Endothelial cell of umbilical vein (primary cell): ENCODE results near the gene CPED1. TPM values are rescaled to one million over a fixed set of nuclear protein-coding genes. Genes with fewer than 3 reads are reported as not detected.

Experiments used
- BruUV-seq: library from RNA; stranded (reverse); fragments of 400-500 nt; replicated peaks from 2 replicates; lab custom pipeline; 2021; lab: Mats Ljungman, UMichigan
- CTCF ChIA-PET: fragments of 300-600, 350-600 bp; sonication (Branson Sonifier 250); formaldehyde crosslinking; loops from one replicate; lab custom pipeline; 2021; ENCODE audit warnings: antibody characterized with exemption, inconsistent platforms; lab: Charles Lee
- POLR2A ChIA-PET: fragments of 300-600, 350-600 bp; sonication (Branson Sonifier 250); formaldehyde crosslinking; loops from one replicate; lab custom pipeline; 2021; ENCODE audit warnings: antibody characterized with exemption, inconsistent platforms; lab: Charles Lee
- DNase-seq: peaks from one replicate; pipeline ENCODE4 v3.0.0-alpha.2; 2011; ENCODE audit warnings: low read depth, low spot score
- FAIRE-seq: peaks from 2 replicates; lab custom pipeline; 2011; peaks lifted over from hg19 to GRCh38; lab: Jason Lieb, UNC
- H2AFZ ChIP-seq: 2 replicates; pipeline ENCODE4 v1.6.0; 2012; ENCODE audit warnings: low read depth, low read length, control low read depth, inconsistent platforms
- H3K27ac ChIP-seq: 2 replicates; pipeline ENCODE4 v1.5.1; 2011; ENCODE audit warnings: low read depth, mild to moderate bottlenecking, control low read depth, low read length, moderate library complexity; ENCODE audit not compliant: insufficient read depth
- H3K27me3 ChIP-seq, 2 experiments: 2 replicates each; pipeline versions ENCODE4 v1.6.0 to v1.6.1; 2011; ENCODE audit warnings: low read length in 2 of 2, mixed read lengths in 1 of 2; ENCODE audit not compliant: control insufficient read depth in 2 of 2, insufficient read depth in 2 of 2
- H3K36me3 ChIP-seq, 2 experiments: 2 replicates in 1 of 2; 3 replicates in 1 of 2; pipeline ENCODE4 v1.5.1; 2011; ENCODE audit warnings: low read length in 2 of 2, mild to moderate bottlenecking in 1 of 2, moderate library complexity in 1 of 2; ENCODE audit not compliant: control insufficient read depth in 2 of 2, insufficient read depth in 2 of 2; ENCODE audit errors: extremely low read depth in 1 of 2
- H3K4me1 ChIP-seq: 3 replicates; pipeline ENCODE4 v1.5.1; 2011; ENCODE audit warnings: mild to moderate bottlenecking, low read length; ENCODE audit not compliant: control insufficient read depth, insufficient read depth; ENCODE audit errors: extremely low read depth
- H3K4me2 ChIP-seq: 2 replicates; pipeline ENCODE4 v1.6.1; 2011; ENCODE audit warnings: low read length, control low read depth, mixed read lengths; ENCODE audit not compliant: insufficient read depth
- H3K4me3 ChIP-seq, 3 experiments: fragments of 200-600 bp in 1 of 3; sonication (generic), shearing (Covaris generic) in 1 of 3; replicated peaks in 1 of 3; 2 replicates each; pipeline ENCODE4 v1.5.1; 2011 to 2016; ENCODE audit warnings: control low read depth in 3 of 3, low read length in 3 of 3, mild to moderate bottlenecking in 2 of 3, inconsistent platforms in 1 of 3, low read depth in 1 of 3, moderate library complexity in 1 of 3; ENCODE audit not compliant: insufficient read depth in 1 of 3
- H3K79me2 ChIP-seq: 2 replicates; pipeline ENCODE4 v1.6.0; 2012; ENCODE audit warnings: low read length, inconsistent platforms; ENCODE audit not compliant: control insufficient read depth, insufficient read depth
- H3K9ac ChIP-seq: replicated peaks from 2 replicates; pipeline ENCODE3; 2011; ENCODE audit warnings: low read length, control low read depth; ENCODE audit not compliant: insufficient read depth; ENCODE audit errors: extremely low read depth
- H3K9me1 ChIP-seq: replicated peaks from 3 replicates; pipeline ENCODE4 v1.6.0; 2011; ENCODE audit warnings: mild to moderate bottlenecking, low read length; ENCODE audit not compliant: control insufficient read depth, insufficient read depth; ENCODE audit errors: extremely low read depth
- H3K9me3 ChIP-seq: replicated peaks from 2 replicates; pipeline ENCODE4 v1.5.1; 2012; ENCODE audit warnings: low read length, inconsistent platforms; ENCODE audit not compliant: control insufficient read depth, insufficient read depth
- H4K20me1 ChIP-seq: replicated peaks from 2 replicates; pipeline ENCODE3; 2011; ENCODE audit warnings: mild to moderate bottlenecking, low read length; ENCODE audit not compliant: control insufficient read depth, insufficient read depth; ENCODE audit errors: extremely low read depth
- GATA2 ChIP-seq: IDR thresholded peaks from 2 replicates; pipeline ENCODE4 v1.7.0; 2011; ENCODE audit warnings: low read depth, mild to moderate bottlenecking, moderate library complexity, mixed read lengths, low read length; ENCODE audit not compliant: insufficient read length, insufficient read depth
- JUN ChIP-seq: IDR thresholded peaks from 2 replicates; pipeline ENCODE4 v1.6.1; 2011; ENCODE audit warnings: borderline replicate concordance, low read depth; ENCODE audit not compliant: insufficient read length, insufficient read depth
- MYC ChIP-seq: IDR thresholded peaks from one replicate; pipeline ENCODE4 v1.6.1; 2011; ENCODE audit warnings: mild to moderate bottlenecking, low read depth, low read length
- POLR2AphosphoS5 ChIP-seq: IDR thresholded peaks from 2 replicates; pipeline ENCODE4 v1.6.1; 2012; ENCODE audit warnings: low read depth, mild to moderate bottlenecking, control low read depth, low read length, moderate library complexity; ENCODE audit not compliant: insufficient read depth
- dilution Hi-C: fragments of 300-500 bp; cut with MboI; formaldehyde crosslinking; loops from one replicate; pipeline ENCODE4 v1.15.0; 2019; ENCODE audit warnings: low sequenced_read_pairs; ENCODE audit not compliant: extremely low pct_ligation_motif_present
- intact Hi-C: fragments of 100-400 bp; cut with micrococcal nuclease; formaldehyde crosslinking; loops from one replicate; pipeline ENCODE4 v1.10.0; 2022
- polyA plus RNA-seq, 4 experiments: library from polyadenylated mRNA; depleted of rRNA in 3 of 4; stranded (reverse) in 3 of 4; unstranded in 1 of 4; fragments of >200 nt; gene quantifications; 2 replicates each; pipeline versions ENCODE4 v1.2.1 to v1.2.3, GENCODE V29; 2011 to 2012; ENCODE audit warnings: missing spikeins in 1 of 4
- total RNA-seq: library from RNA; stranded (reverse); gene quantifications from 2 replicates; pipeline ENCODE4 v1.2.3, GENCODE V29; 2021
- TF ChIP-seq, protein P1 (sequence below): IDR thresholded peaks from 2 replicates; pipeline ENCODE4 v1.6.1; 2011; ENCODE audit not compliant: insufficient read depth, insufficient read length
- TF ChIP-seq, protein P2 (sequence below), 2 donors: IDR thresholded peaks; 1 replicate in 1 of 2; 2 replicates in 1 of 2; pipeline ENCODE4 v1.5.1; 2011; ENCODE audit warnings: low read length in 2 of 2, mild to moderate bottlenecking in 2 of 2, moderate library complexity in 2 of 2, control low read depth in 1 of 2, inconsistent platforms in 1 of 2, low read depth in 1 of 2; ENCODE audit not compliant: insufficient read depth in 1 of 2; ENCODE audit errors: extremely low read depth in 1 of 2

CPED1 gene
- total and polyA plus RNA-seq, 2 donors (not counting 3 experiments of a cell fraction or from before 2014, with no cell fraction given), result 0.22 to 3.0 TPM

DNA sequence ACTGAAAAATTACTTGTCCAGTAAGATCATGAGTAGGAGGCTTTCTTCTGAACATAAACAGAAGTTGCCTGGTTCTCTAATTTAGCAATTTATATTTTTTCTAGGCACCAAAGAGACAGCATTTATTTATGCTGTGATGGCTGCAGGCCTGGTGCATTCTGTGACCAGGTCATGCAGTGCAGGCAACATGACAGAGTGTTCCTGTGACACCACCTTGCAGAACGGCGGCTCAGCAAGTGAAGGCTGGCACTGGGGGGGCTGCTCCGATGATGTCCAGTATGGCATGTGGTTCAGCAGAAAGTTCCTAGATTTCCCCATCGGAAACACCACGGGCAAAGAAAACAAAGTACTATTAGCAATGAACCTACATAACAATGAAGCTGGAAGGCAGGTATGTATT lies 343.1 kb downstream of the CPED1 start:
- Histone ChIP-seq H2AFZ (no peak overlapping the region), H4K20me1 (no peaks in the 10 kb centered on the region), H3K9ac (no peak overlapping the region), H3K4me1 (peaks cover 12% of the 10 kb centered on the region), H3K9me1 (no peaks in the 10 kb centered on the region), H3K4me2 (no peak overlapping the region), H3K36me3 (no peaks in the 10 kb centered on the region), H3K4me3 (no peak overlapping the region), H3K27ac (no peak overlapping the region), H3K79me2 (no peaks in the 10 kb centered on the region), H3K27me3 (peaks cover 44 to 72% of the 10 kb centered on the region in 2 experiments), H3K9me3 (no peaks in the 10 kb centered on the region)
- ChIA-PET CTCF (interaction anchor here (1.0 to 1.5 kb wide), 2 partner anchors 20 to 663 kb away, joined by 3 to 4 read pairs; no protein-coding TSS in a partner anchor), POLR2A (no interaction called here)
- TF ChIP-seq MYC (no peak), GATA2 (no peak), POLR2AphosphoS5 (no peak), JUN (no peak)
- TF ChIP-seq, protein P1, sequence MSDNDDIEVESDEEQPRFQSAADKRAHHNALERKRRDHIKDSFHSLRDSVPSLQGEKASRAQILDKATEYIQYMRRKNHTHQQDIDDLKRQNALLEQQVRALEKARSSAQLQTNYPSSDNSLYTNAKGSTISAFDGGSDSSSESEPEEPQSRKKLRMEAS, result no peak
- TF ChIP-seq, protein P2, sequence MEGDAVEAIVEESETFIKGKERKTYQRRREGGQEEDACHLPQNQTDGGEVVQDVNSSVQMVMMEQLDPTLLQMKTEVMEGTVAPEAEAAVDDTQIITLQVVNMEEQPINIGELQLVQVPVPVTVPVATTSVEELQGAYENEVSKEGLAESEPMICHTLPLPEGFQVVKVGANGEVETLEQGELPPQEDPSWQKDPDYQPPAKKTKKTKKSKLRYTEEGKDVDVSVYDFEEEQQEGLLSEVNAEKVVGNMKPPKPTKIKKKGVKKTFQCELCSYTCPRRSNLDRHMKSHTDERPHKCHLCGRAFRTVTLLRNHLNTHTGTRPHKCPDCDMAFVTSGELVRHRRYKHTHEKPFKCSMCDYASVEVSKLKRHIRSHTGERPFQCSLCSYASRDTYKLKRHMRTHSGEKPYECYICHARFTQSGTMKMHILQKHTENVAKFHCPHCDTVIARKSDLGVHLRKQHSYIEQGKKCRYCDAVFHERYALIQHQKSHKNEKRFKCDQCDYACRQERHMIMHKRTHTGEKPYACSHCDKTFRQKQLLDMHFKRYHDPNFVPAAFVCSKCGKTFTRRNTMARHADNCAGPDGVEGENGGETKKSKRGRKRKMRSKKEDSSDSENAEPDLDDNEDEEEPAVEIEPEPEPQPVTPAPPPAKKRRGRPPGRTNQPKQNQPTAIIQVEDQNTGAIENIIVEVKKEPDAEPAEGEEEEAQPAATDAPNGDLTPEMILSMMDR (IDR thresholded peaks at IDR 0.05; ENCODE audit: extremely low read depth in 1 of 2, insufficient read depth in 1 of 2, low read depth in 1 of 2, low read length in 2 of 2), result no peak
- no TSS peak for BruUV-seq
- FAIRE-seq (no peak), DNase-seq (no peak)
- dilution Hi-C loops, result no loop called here
- intact Hi-C loops, result no loop called here
